ENCODE results near the gene UVRAG.

Gene UVRAG

DNA sequence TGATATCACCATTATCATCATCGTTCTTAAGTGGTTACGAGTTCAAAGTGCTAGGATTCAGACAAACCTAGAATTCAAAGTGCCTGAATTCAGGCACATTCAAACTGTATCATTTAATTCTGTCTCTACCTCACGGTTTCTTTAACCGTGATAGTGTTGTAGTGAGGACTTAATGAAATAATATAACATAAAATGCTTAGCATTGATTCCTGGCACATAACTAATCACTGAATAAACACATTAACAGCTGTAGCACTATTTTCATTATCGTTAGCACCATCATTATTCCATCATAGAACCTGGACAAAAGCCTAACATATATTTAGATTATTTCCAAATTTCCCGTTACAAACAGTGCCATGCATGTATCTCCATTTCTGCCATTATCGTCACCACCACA, 289.3 kb downstream of the UVRAG start:
- TF ChIP-seq CTCF (IDR thresholded peaks at IDR 0.05; ENCODE audit: low read depth, low read length): no peak
- no peak for DNase-seq (ENCODE audit: low read depth in 2 of 2)
- H3K4me3 ChIP-seq (replicated peaks in 1 of 2; ENCODE audit: low read depth in 2 of 2, low read length in 2 of 2): no peak overlapping the region

GRCh38 chr11:76105637-76106036, 290.6 kb downstream of the UVRAG start:
- no peak for TF ChIP-seq CTCF (IDR thresholded peaks at IDR 0.05; ENCODE audit: low read depth, low read length)
- no peak overlapping the region for H3K4me3 ChIP-seq (replicated peaks in 1 of 2; ENCODE audit: low read depth in 2 of 2, low read length in 2 of 2)
- no peak for DNase-seq (ENCODE audit: low read depth in 2 of 2)

DNA sequence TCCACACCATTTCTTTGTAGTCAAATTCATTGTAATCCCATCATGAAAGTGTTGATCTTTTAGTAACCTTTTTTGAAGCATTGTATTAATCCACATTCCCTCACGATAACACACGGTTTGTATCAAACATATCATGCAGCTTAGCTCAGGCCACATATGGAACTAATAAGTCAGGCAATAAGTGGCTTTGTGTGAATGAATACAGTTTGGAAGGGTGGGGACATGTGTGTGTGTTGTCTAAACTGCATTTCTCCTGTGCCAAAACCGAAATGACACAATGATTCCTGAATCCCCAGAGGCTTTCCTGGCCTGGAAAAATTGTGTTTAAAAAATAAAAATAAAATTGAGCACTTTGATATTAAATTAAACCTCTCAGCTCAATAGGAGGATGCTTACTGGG, 293.0 kb downstream of the UVRAG start:
- no peak for TF ChIP-seq CTCF (IDR thresholded peaks at IDR 0.05; ENCODE audit: low read depth, low read length)
- H3K4me3 ChIP-seq (replicated peaks in 1 of 2; ENCODE audit: low read depth in 2 of 2, low read length in 2 of 2): no peak overlapping the region
- no peak for DNase-seq (ENCODE audit: low read depth in 2 of 2)

DNA sequence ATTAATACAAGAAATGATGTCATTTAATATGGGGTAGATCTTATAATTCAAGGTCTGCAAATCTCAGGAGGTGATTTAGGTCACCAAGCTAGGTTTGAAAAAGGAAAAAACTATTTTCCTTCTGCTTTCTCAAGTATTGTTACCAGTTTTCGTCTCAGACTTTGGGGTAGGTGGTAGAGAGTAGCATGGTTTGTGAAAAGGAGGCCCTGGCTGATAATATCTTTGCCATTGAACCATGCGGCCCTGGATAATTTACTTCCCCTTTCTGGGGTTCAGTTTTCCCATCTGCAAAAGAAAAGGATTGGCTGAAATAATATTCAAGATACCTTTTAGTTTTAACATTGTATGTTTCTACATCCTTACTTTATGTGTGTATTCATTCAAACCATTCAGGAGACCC, 299.2 kb downstream of the UVRAG start:
- DNase-seq (ENCODE audit: low read depth in 2 of 2): no peak
- TF ChIP-seq CTCF (IDR thresholded peaks at IDR 0.05; ENCODE audit: low read depth, low read length): no peak
- no peak overlapping the region for H3K4me3 ChIP-seq (replicated peaks in 1 of 2; ENCODE audit: low read depth in 2 of 2, low read length in 2 of 2)

GRCh38 chr11:76115555-76115954, 300.5 kb downstream of the UVRAG start:
- TF ChIP-seq CTCF (IDR thresholded peaks at IDR 0.05; ENCODE audit: low read depth, low read length): no peak
- H3K4me3 ChIP-seq (replicated peaks in 1 of 2; ENCODE audit: low read depth in 2 of 2, low read length in 2 of 2): no peak overlapping the region
- no peak for DNase-seq (ENCODE audit: low read depth in 2 of 2)

GRCh38 chr11:76119032-76119431, 304.0 kb downstream of the UVRAG start:
- no peak for TF ChIP-seq CTCF (IDR thresholded peaks at IDR 0.05; ENCODE audit: low read depth, low read length)
- DNase-seq (ENCODE audit: low read depth in 2 of 2): no peak
- no peak overlapping the region for H3K4me3 ChIP-seq (replicated peaks in 1 of 2; ENCODE audit: low read depth in 2 of 2, low read length in 2 of 2)

- no peak for TF ChIP-seq CTCF (IDR thresholded peaks at IDR 0.05; ENCODE audit: low read depth, low read length)
- peak in 1 of 2 donors; percentile 28 for DNase-seq (ENCODE audit: low read depth in 2 of 2)
These were observed 304.8 kb downstream of the UVRAG start for GRCh38 chr11:76119779-76120178.

More at GRCh38 chr11:76119779-76120178, 304.8 kb downstream of the UVRAG start:
- no peak overlapping the region for H3K4me3 ChIP-seq (replicated peaks in 1 of 2; ENCODE audit: low read depth in 2 of 2, low read length in 2 of 2)

All from cardiac fibroblast (primary cell).